Measurements from ENCODE around the gene UQCR10. TPM values are rescaled to one million over a fixed set of nuclear protein-coding genes. Genes with fewer than 3 reads are reported as not detected.

The UQCR10 gene
- total RNA-seq (2014; rRNA removed; shearing (Covaris generic); ENCODE audit: low replicate concordance), result 110 and 135 TPM in 2 replicates

DNA sequence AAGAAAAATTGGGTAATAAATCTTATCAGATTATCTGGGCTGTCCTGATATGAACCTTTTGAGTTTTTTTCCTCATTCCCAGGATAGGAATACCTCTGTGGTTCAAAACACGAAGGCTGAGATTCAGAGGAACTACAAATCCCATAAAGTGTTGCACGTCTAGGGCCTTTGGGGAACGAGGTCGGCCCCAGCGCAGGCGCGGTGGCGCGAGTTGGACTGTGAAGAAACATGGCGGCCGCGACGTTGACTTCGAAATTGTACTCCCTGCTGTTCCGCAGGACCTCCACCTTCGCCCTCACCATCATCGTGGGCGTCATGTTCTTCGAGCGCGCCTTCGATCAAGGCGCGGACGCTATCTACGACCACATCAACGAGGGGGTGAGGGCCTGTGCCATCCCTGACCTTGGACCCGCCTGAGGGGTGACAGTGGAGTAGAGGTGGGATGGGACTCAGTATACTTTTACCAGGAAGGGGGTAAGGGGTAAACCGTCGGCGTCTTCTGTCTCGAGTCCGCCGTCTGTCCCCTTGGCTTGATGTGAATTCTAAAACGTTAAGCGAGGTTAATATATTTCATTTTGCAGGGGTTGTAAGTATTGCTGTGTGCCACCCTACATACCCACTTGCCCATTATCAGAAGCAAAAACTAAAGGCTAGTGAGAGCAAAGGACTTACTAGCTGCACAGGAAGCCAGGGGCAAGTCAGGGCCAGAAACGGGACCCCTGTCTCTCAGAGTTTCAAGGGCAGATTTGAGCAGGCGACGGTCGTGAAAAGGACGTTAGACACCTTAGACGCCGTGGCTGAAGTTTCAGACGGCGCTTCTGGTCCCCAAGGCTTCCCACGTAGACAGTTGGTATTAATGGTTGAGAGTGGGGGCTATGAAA is at the start of gene UQCR10:
TSS of gene UQCR10 (plus strand) at position 199 of the 881 bp plus-strand sequence. CDS start at position 229, 30 bp downstream.
- in situ Hi-C loops (cut with HindIII; ENCODE audit: low pct_unique_long_range_greater_than_20kb, low sequenced_read_pairs), result no loop called here
- peak; percentile 95 for DNase-seq (ENCODE audit: low read depth)

DNA sequence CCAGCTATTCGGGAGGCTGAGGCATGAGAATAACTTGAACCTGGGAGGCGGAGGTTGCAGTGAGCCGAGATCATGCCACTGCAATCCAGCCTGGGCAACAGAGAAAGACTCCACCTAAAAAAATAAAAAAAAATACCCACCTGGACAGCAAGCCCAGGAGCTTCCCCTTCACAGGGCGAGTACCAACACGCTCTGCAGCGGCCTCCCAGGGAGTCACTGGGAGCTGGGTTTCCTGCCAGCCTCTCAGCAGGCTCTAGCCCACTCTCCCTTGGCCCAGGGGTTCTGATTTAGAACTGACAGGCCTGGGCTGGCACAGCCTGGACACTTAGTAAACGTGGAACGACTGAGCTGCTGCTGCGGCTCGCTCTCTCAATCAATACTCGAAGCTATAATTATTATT is 49.4 kb upstream of the UQCR10 start:
- in situ Hi-C loops (cut with HindIII; ENCODE audit: low pct_unique_long_range_greater_than_20kb, low sequenced_read_pairs), result no loop called here
- DNase-seq (ENCODE audit: low read depth), result no peak

DNA sequence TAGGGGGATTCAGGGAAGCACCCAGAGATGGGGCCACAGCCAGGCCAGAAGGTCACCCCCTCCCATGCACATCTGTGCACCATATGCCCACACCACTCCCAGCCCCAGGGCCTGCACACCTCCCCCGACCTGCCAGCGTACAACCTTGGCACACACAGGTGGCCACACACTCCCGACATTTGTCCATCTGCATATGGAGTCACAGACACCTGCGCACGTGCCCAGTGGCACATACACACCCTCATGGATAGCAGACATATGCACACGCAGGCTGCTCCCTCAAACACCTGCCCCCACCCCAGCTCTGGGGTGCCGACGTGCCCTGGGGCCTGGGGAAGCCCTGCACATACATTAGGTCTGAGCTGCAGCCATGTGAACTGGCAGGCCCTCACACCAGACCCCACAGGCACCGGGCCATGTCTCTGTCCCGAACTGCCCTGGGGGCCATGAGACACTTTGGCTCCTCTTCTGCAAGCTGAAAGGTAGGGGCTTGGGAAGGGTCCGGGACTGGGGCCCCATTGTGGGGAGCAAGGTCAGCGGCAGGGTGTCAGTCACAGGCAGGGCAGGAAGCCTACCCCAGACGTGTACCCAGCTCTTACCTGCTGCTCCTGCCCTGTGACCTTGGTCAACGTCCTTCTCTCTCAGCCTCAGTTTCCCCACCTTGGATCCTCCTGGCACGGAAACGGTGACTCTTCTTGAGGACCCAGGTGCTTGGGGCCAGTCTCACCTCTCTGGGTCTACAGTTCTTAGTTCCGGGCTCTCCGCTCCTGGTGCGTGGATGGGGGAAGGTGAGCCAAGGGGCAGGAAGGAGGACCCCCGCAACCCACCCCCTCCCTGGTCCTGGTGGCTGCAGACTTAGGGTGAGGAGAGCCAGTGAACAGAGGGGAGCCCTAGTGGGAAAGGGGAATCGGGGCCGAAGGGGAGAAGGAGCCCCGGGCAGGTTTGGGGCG is 47.9 kb upstream of the UQCR10 start:
- no peak for DNase-seq (ENCODE audit: low read depth)
- in situ Hi-C loops (cut with HindIII; ENCODE audit: low pct_unique_long_range_greater_than_20kb, low sequenced_read_pairs), result no loop called here

DNA sequence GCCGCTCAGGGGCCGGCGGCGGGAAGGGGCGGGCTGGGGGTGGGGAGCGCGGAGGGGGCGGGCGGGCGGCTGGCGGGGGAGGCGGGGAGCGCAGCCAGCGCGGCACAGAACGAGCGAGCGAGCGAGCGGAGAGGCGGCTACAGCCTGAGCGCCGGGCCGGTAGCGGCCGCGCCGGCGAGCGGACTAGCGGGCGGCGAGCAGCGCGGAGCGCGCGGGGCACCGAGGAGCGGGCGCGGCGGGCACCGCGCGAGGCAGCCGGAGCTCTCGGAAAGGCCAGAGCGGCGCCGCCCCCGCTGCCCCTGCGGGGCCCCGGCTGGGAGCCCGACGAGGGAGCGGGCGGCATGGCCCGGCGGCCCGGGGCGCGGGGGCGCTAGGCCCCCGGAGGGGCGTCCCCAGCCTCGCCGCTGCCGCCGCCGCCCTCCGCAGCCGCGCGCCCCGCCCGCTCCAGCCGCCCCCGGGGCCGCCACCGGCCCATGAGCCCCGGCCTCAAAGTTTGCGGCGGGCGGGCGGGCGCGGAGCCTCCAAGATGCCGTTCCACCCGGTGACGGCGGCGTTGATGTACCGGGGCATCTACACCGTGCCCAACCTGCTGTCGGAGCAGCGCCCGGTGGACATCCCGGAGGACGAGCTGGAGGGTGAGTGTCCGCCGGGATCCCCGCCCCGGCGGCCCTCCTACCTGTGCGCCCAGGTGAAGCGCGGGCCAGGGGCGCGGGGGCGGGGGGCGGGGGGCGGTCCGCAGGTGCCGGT is 47.1 kb upstream of the UQCR10 start, which contains the start of gene CABP7:
TSS of gene CABP7 (plus strand) at position 105 of the 747 bp plus-strand sequence. CDS start at position 527, 422 bp downstream.
- no peak for DNase-seq (ENCODE audit: low read depth)
- in situ Hi-C loops (cut with HindIII; ENCODE audit: low pct_unique_long_range_greater_than_20kb, low sequenced_read_pairs), result no loop called here

DNA sequence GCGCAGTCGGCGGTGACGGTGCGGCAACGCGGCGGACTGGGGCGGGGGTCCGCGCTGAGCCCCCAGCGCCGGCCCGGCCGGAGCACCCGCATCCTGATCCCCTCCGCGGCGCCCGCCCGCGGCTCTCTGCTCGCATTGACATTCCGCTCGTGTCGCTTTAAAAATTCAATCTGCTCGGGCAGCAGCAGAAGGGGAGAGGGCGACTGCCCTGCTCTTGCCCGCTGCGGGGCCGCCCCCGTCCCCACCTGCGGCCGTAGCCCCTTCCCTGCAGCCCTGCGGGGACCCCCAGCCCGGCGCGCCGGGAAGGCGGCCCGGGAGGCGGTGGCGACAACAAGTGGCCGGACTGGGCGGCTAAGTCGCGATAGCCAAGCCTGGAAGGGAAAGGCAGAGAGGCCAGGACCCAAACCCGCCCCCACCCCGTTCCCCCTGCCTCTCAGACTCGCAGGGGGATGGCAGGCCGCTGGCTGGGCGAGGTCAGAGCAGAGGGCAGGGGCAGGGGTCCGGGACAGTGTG is 46.3 kb upstream of the UQCR10 start:
- in situ Hi-C loops (cut with HindIII; ENCODE audit: low pct_unique_long_range_greater_than_20kb, low sequenced_read_pairs), result no loop called here
- no peak for DNase-seq (ENCODE audit: low read depth)

DNA sequence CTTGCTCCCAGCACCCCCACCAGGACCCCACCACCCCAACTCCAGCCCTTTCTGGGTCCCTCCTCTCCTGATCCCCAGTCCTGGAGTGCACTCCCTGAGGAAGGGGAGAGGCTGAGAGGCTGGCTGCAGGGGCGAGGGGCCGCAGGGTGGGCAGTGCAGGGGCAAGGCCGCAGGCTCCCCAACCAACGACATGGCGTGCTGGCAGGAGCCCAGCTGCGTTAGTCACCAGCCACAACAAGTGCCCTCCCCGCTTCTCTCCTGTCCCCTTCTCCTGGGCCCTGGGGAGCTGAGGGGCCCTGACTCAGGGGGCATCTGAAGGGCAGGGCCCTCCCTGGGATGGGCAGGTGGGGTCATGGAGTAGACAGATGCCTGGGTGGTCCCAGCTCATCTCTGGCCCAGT is 45.0 kb upstream of the UQCR10 start:
- DNase-seq (ENCODE audit: low read depth), result no peak
- in situ Hi-C loops (cut with HindIII; ENCODE audit: low pct_unique_long_range_greater_than_20kb, low sequenced_read_pairs), result no loop called here

DNA sequence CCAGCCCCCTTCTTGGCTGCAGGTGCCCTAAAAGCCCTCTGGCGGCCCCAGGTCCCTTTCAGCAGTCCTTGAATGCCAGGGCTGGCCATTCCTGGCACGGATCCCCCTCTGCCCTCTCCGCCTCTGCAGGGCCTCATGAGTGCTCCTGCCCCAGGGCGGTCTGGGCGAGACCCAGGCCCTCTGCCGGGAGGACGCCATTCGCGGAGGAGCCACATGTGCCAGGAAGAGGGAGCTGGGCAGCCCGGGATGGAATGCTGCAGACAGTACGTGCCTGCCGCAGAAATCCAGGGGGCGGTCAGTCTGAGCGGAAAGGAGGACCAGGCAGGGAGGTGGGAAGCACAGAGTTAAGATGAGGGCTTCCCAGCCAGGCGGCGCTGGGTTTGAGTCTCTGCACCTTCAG is 44.6 kb upstream of the UQCR10 start:
- DNase-seq (ENCODE audit: low read depth), result no peak
- in situ Hi-C loops (cut with HindIII; ENCODE audit: low pct_unique_long_range_greater_than_20kb, low sequenced_read_pairs), result no loop called here

DNA sequence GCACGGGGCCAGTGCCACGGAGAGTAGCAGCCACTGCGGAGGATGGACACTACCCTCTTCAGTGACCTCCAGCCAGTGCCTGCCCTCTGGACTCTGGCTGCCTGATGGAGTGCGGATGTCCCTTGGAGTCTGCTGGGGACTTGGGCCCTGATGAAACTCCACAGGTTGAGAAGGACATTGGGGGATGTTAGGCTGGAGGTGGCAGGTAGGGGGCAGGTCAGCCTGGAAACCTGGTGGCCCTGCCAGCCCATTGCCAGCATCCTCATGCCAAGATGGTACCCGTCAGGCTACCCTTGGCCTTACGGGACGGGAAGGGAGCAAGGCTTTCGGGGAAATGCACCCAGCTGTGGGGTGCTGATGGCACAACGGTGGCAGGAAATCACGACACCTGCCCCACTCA is 43.4 kb upstream of the UQCR10 start:
- in situ Hi-C loops (cut with HindIII; ENCODE audit: low pct_unique_long_range_greater_than_20kb, low sequenced_read_pairs), result no loop called here
- no peak for DNase-seq (ENCODE audit: low read depth)

DNA sequence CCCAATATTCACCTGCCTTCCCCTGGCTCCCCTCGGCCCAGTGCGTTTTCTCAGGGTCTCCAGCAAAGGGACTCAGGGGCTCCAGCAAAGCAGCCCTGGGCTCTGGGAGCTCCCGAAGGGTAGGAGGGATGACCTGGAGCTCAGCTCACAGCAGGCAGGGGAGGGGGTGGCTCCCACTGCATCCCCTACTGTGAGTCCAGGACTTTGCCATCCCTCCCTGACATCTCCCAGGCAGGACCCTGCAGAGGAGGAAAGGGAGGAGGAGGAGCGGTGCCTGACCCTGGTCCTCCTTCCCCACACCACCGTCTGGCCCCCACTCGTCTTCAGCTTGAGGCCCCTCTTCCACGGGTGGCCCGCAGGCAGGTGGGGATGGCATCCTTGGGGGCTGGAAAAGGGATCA is 42.3 kb upstream of the UQCR10 start:
- DNase-seq (ENCODE audit: low read depth), result no peak
- in situ Hi-C loops (cut with HindIII; ENCODE audit: low pct_unique_long_range_greater_than_20kb, low sequenced_read_pairs), result no loop called here

DNA sequence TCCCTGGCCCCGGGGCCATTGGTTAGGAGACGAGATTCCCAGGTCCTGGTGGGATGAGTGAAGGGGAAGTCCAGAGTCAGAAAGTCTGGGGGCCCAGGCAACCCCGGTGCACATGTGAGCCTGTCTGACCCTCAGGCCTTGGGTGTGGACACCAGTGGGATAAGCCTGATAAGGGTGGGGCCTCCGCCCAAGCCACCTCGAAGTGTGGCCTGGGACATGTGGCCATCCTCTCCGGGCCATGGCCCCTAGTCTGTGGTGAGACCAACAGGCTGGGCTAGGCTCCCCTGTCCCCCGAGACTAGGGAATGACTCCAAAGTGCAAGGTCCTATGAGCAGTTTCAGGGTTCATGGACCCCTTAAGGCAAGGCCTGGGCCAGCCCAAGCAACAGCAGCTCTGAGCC is 41.1 kb upstream of the UQCR10 start:
- in situ Hi-C loops (cut with HindIII; ENCODE audit: low pct_unique_long_range_greater_than_20kb, low sequenced_read_pairs), result no loop called here

DNA sequence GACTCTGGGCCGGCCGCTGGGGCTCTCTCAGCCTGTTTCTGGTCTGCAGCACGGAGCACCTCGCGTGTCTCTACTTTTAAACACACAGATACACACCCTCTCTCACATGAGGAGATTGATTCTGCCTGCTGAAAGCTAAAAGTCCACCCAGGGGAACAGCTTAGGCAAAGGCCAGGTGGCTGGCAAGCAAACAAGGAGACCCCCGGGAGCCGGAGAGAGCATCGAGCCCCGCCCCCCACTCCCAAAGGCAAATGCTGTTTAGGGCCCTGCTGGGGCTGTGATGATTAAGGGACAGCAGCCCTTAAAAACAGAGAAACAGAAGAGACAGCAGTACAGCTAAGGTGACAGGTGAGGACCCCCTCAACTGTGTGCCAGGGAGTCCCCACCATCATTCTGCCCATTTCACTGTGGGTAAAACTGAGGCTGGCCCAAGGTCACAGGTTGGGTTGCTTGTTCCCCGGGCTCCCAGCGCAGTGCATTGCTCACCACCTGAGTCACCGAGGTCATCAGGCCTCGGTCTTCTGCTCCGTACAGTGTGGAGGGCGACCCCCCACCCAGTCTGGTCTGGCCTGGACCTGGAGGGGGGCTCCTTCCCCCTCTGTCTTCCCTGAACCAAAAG is 40.5 kb upstream of the UQCR10 start:
- DNase-seq (ENCODE audit: low read depth), result no peak
- in situ Hi-C loops (cut with HindIII; ENCODE audit: low pct_unique_long_range_greater_than_20kb, low sequenced_read_pairs), result no loop called here

More for the DNA sequence above, 41.1 kb upstream of the UQCR10 start:
- DNase-seq (ENCODE audit: low read depth), result no peak

DNA sequence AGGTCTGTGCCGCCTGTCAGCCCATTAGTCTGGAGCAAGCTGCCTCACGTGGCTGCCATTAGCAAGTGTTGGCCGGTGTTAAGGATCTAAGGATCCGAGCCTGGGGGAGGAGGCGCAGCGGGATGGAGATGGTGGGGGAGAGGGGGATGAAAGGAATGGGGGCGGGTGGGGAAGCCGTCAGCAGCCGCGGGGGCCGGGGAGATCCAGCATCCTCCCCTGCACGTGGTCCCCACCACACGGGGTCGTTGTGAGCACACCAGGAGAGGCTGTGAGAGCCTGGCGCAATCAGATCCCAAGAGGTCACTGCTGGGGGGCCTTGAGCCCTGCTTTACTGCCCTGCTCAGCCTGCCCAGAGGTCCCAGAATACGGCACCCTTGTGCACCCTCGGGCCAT is 40.0 kb upstream of the UQCR10 start:
- in situ Hi-C loops (cut with HindIII; ENCODE audit: low pct_unique_long_range_greater_than_20kb, low sequenced_read_pairs), result no loop called here
- no peak for DNase-seq (ENCODE audit: low read depth)

DNA sequence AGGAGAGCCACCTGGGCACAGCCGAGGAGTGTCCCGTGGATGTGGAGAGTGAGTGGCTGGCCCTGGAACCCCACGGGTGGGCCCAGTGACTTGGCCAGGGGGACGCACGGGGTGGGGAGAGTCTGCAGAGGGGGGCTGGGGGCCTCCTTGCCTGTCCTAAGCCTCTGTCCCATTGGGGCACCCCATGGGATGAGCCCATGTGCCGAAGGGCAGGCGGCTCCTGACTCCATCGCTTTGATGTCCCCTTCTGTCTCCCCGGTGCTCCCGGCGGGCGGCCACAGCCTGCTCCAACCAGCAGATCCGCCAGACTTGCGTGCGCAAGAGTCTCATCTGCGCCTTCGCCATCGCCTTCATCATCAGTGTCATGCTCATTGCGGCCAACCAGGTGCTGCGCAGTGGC is 38.0 kb upstream of the UQCR10 start:
- no peak for DNase-seq (ENCODE audit: low read depth)
- in situ Hi-C loops (cut with HindIII; ENCODE audit: low pct_unique_long_range_greater_than_20kb, low sequenced_read_pairs), result no loop called here

DNA sequence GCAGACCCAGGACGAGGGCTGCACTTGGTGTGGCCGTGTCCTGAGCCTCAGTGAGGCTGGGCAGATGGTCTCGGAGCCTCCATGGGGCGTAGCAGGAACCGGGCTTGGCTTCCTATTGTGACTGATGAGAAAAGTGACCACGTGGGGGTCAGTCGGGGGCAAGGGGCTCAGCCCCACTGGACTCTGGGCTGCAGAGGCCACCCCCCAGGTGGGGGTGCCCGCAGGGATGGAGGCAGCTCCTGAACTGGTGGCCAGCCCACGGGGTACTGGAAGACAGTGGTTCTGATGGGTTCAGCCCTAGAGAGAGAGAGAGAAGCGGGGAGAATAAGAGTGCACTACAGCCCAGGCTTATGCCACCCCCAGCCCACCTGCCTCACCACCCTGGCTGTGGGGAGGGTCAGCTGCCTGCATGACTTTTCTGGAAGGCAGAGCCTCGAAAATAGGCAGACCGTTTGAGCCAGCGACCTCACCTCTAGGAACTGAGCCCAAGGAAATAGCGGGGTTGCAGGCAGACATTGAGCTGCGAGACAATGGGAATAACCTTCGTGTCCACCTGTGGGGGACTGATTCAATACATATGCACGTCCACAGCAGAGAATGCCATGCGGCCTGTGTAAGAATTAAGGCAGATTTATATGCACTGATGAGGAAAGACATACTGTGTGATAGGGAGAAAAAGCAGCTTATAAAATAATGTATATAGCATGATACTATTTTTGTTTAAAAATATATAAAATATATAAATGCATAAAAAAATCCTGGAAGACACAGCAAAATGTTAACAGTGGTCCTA is 35.9 kb upstream of the UQCR10 start:
- in situ Hi-C loops (cut with HindIII; ENCODE audit: low pct_unique_long_range_greater_than_20kb, low sequenced_read_pairs), result no loop called here
- no peak for DNase-seq (ENCODE audit: low read depth)

DNA sequence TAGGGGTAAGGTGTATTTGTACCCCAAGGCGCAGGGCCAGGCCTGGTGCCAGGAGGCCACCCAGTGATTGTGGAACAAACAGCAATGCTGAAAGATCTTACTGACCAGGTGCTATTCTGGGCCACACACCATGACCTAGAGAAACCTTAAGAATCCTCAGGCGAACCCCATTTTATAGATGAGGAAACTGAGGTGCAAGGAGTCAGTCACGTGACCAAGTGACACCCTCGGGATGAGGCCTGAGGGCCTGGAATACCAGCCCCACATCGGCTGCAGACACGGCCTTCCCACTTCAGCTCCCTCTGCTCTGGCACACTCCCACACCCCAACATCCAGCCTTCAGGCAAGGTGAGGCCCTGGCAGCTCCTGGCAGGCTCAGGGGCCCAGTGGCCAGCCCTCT is 34.3 kb upstream of the UQCR10 start:
- no peak for DNase-seq (ENCODE audit: low read depth)
- in situ Hi-C loops (cut with HindIII; ENCODE audit: low pct_unique_long_range_greater_than_20kb, low sequenced_read_pairs), result no loop called here

DNA sequence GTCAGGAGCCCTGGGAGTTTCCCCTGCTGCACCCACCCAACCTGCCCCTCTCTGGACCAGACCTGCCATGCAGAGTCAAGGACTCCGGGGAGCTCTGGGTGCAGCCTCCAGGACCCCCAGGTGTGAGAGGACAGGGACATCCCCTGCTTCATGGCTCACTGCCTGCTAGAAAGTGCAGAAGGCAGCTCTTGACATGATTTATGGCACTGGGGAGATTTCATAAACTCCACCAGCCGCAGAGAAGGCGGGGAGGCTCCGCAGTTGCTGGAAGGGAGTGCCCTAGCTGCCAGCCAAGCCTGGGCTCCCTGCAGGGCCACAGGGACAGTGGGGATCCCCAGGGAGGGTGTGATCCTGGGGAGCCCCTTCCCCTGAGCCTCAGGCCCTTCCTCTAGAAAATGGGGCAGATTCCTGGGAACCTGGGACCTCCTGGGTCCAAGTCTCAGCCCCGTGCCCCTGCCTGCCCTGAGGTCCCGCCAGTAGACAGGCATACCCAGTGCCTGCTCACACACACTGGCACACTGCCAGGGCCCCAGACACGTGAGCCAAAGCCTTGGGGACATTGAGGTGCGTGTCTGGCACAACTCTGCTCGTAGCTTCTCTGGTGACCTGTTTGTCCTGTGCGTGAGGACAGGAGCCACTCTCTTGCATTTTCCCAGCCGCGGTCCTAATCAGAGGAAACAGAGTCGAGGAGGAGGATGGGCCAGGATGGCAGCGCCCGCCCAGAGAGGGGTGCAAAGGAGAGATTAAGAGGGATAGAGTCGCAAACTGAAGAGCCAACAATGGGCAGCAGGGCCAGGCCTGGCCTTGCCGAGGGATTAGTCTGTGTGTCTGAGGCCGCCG is 33.6 kb upstream of the UQCR10 start:
- in situ Hi-C loops (cut with HindIII; ENCODE audit: low pct_unique_long_range_greater_than_20kb, low sequenced_read_pairs), result no loop called here
- peak; percentile 73 for DNase-seq (ENCODE audit: low read depth)
